ENCODE measurements around the gene POLA2.

POLA2 gene

DNA sequence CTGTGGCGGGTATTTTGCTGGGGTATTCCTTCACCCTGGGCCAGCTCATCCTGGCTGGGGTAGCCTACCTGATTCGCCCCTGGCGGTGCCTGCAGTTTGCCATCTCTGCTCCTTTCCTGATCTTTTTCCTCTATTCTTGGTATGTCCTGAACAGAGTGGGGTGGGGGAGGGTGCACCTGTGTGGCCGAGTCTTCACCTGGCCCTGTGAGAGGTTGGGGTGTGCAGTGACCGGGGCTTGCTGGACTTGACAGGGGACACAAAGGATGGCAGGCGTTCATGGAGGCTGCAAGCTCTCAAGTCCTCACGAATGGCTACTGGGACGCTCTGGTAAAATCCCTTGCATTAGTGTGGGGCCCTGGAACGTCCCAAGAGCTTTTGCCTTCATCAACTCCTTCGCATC is 40.7 kb upstream of the POLA2 start:
- H3K4me1 Mint-ChIP-seq, result peaks cover 12% of the 10 kb centered on the region
- H3K27ac Mint-ChIP-seq, result no peak overlapping the region
- H3K9me3 Mint-ChIP-seq, result no peaks in the 10 kb centered on the region
- no peaks in the 10 kb centered on the region for H3K36me3 Mint-ChIP-seq (ENCODE audit: low read depth)
- H3K4me3 Mint-ChIP-seq, result no peak overlapping the region
- no peak for TF ChIP-seq CTCF (IDR thresholded peaks at IDR 0.05; ENCODE audit: unreplicated experiment in 3 of 3)
- H3K27me3 Mint-ChIP-seq (ENCODE audit: low read depth), result peaks cover 15% of the 10 kb centered on the region

- no peaks in the 10 kb centered on the region for H3K9me3 Mint-ChIP-seq
- H3K4me1 Mint-ChIP-seq, result peaks cover 12% of the 10 kb centered on the region
- H3K36me3 Mint-ChIP-seq (ENCODE audit: low read depth), result no peaks in the 10 kb centered on the region
- no peak for TF ChIP-seq CTCF (IDR thresholded peaks at IDR 0.05; ENCODE audit: unreplicated experiment in 3 of 3)
- peaks cover 22% of the 10 kb centered on the region for H3K27me3 Mint-ChIP-seq (ENCODE audit: low read depth)
- no peak overlapping the region for H3K4me3 Mint-ChIP-seq
- H3K27ac Mint-ChIP-seq, result no peak overlapping the region
Measured at GRCh38 chr11:65223011-65223410, 38.8 kb upstream of the POLA2 start.

DNA sequence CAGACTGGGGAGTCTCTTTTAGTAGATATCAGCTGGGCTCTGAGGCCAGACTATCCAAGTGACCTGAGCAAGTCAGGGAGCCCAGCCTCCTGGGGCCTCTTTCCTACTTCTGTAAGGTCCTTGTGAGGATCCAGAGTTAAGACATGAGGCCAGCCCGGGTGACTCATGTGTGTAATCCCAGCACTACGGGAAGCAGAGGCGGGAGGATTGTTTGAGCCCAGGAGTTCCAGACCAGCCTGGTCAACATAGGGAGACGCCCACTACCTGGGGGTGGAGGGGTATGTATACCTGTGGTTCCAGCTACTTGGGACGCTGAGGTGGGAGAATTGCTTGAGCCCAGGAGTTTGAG is 36.9 kb upstream of the POLA2 start:
- Mint-ChIP-seq H3K4me1 (peaks cover 12% of the 10 kb centered on the region), H3K27me3 (ENCODE audit: low read depth) (peaks cover 22% of the 10 kb centered on the region), H3K4me3 (peak overlapping the region; percentile 70 to 74 (median 71)), H3K36me3 (ENCODE audit: low read depth) (no peaks in the 10 kb centered on the region), H3K9me3 (peaks cover 1% of the 10 kb centered on the region), H3K27ac (no peak overlapping the region)
- no peak for TF ChIP-seq CTCF (IDR thresholded peaks at IDR 0.05; ENCODE audit: unreplicated experiment in 3 of 3)

DNA sequence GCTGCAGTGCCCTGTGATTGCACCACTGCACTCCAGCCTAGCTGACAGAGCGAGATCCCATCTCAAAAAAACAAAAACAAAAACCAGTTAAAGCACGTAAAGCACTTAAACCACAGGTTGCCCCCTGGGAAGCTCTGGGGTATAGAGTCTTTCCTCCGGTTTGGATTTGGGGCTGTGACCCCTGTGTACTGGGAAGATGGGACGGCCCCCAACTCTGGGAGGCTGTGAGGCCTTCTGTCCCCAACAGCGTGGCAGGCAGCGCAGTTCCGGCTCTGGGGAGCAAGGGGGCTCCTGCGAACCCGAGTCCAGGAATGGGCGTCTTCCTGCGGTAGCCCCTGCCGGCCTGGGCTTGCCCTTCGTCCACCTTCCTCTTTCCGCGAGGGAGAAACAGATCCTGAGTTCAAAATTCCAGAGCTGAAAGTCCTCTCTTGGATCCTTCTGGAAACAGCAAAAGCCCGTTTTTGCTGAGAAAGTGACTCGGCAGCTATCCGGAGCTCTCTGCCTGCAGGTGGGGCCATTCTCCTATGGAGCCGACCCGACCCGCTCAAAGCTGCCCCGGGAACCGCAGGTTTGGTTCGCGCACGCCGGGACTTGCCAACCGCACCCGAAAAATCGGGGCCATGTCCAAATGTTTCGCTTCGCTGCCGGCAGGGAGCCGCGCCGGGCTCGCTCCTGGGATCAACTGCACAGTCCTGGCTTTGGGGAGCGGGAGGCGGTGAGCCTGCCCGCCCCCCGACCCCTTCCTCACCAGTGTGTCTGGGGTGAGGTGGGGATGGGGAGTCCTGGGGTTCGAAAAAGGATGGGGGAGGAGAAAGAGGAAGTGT is 36.3 kb upstream of the POLA2 start:
- peaks cover 23% of the 10 kb centered on the region for H3K27me3 Mint-ChIP-seq (ENCODE audit: low read depth)
- no peaks in the 10 kb centered on the region for H3K36me3 Mint-ChIP-seq (ENCODE audit: low read depth)
- peak overlapping the region in 1 of 3 experiments; percentile 20 for H3K27ac Mint-ChIP-seq
- H3K9me3 Mint-ChIP-seq, result peaks cover 3% of the 10 kb centered on the region
- peak overlapping the region; percentile 70 to 74 (median 71) for H3K4me3 Mint-ChIP-seq
- peaks cover 12% of the 10 kb centered on the region for H3K4me1 Mint-ChIP-seq
- TF ChIP-seq CTCF (IDR thresholded peaks at IDR 0.05; ENCODE audit: unreplicated experiment in 3 of 3), result peak; percentile 38 to 50 (median 41)

DNA sequence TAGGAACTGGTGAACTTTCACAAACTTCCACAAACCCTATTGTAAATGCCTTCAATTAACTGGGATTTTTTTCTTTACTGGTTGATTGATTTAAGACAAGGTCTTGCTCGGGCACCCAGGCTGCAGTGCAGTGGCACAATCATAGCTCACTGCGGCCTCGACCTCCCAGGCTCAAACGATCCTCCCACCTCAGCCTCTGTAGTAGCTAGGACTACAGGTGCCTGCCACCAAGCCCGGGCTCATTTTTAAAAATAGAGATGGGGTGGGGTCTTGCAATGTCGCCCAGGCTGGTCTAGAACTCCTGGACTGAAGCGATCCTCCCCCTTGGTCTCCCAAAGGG is 35.7 kb upstream of the POLA2 start:
- Mint-ChIP-seq H3K27me3 (ENCODE audit: low read depth) (peaks cover 25% of the 10 kb centered on the region), H3K4me1 (peaks cover 12% of the 10 kb centered on the region), H3K9me3 (peaks cover 3% of the 10 kb centered on the region), H3K36me3 (ENCODE audit: low read depth) (no peaks in the 10 kb centered on the region), H3K27ac (no peak overlapping the region), H3K4me3 (peak overlapping the region; percentile 70 to 74 (median 71))
- TF ChIP-seq CTCF (IDR thresholded peaks at IDR 0.05; ENCODE audit: unreplicated experiment in 3 of 3), result no peak

GRCh38 chr11:65227879-65228278 is 33.9 kb upstream of the POLA2 start:
- TF ChIP-seq CTCF (IDR thresholded peaks at IDR 0.05; ENCODE audit: unreplicated experiment in 3 of 3), result no peak
- Mint-ChIP-seq H3K9me3 (peaks cover 3% of the 10 kb centered on the region), H3K4me3 (no peak overlapping the region), H3K36me3 (ENCODE audit: low read depth) (no peaks in the 10 kb centered on the region), H3K4me1 (peaks cover 12% of the 10 kb centered on the region), H3K27ac (no peak overlapping the region), H3K27me3 (ENCODE audit: low read depth) (peaks cover 25% of the 10 kb centered on the region)

All from nephron (organoid).